ENCODE results near the gene CTSK.
"Not testable (repeated sequence)": the region's sequence is repeated elsewhere in the genome, so short reads cannot be mapped to it uniquely, and the experiment has no call there.

The CTSK gene

GRCh38 chr1:150804671-150805070 is 3.4 kb downstream of the CTSK start:
- DNase-seq: no peak

- DNase-seq: no peak
Measured at GRCh38 chr1:150799089-150799488, 9.0 kb downstream of the CTSK start.

- DNase-seq: no peak
Measured at GRCh38 chr1:150798525-150798924, 9.5 kb downstream of the CTSK start.

- no peak for DNase-seq
Measured at GRCh38 chr1:150796374-150796773, 11.7 kb downstream of the CTSK start.

GRCh38 chr1:150793778-150794177 is 14.3 kb downstream of the CTSK start:
- not testable (repeated sequence) for DNase-seq

- no peak for DNase-seq
Measured at GRCh38 chr1:150793221-150793620, 14.8 kb downstream of the CTSK start.

GRCh38 chr1:150791585-150791984 is 16.5 kb downstream of the CTSK start:
- no peak for DNase-seq

- no peak for DNase-seq
Measured at GRCh38 chr1:150789396-150789795, 18.7 kb downstream of the CTSK start.

GRCh38 chr1:150788946-150789345 is 19.1 kb downstream of the CTSK start:
- no peak for DNase-seq

GRCh38 chr1:150787455-150787854 is 20.6 kb downstream of the CTSK start:
- DNase-seq: no peak

GRCh38 chr1:150780510-150780909 is 27.6 kb downstream of the CTSK start:
- no peak for DNase-seq

- DNase-seq: no peak
Measured at GRCh38 chr1:150778409-150778808, 29.7 kb downstream of the CTSK start.

- no peak for DNase-seq
Measured at GRCh38 chr1:150777544-150777943, 30.5 kb downstream of the CTSK start.

- DNase-seq: not testable (repeated sequence)
Measured at GRCh38 chr1:150775931-150776505, 32.0 kb downstream of the CTSK start.

- no peak for DNase-seq
Measured at GRCh38 chr1:150775276-150775675, 32.8 kb downstream of the CTSK start.

GRCh38 chr1:150772326-150772725 is 35.7 kb downstream of the CTSK start:
- no peak for DNase-seq

- not testable (repeated sequence) for DNase-seq
Measured at GRCh38 chr1:150767704-150768103, 40.4 kb downstream of the CTSK start.

GRCh38 chr1:150765977-150766301 is 42.1 kb downstream of the CTSK start:
- peak; percentile 26 for DNase-seq

GRCh38 chr1:150765296-150765976 is 42.6 kb downstream of the CTSK start, which contains the start of gene CTSS:
Gene CTSS, minus strand, starts transcription at chr1:150765778. Its CDS starts 1,015 bp downstream, at chr1:150764763.
- DNase-seq: no peak

- DNase-seq: no peak
Measured at GRCh38 chr1:150764617-150765101, 43.4 kb downstream of the CTSK start.

- no peak for DNase-seq
Measured at GRCh38 chr1:150763018-150763417, 45.0 kb downstream of the CTSK start.

GRCh38 chr1:150762552-150762951 is 45.5 kb downstream of the CTSK start:
- no peak for DNase-seq

- DNase-seq: no peak
Measured at GRCh38 chr1:150761801-150762200, 46.3 kb downstream of the CTSK start.

GRCh38 chr1:150760013-150760412 is 48.0 kb downstream of the CTSK start:
- no peak for DNase-seq

- no peak for DNase-seq
Measured at GRCh38 chr1:150753416-150753815, 54.6 kb downstream of the CTSK start.
